HG02678 (cell line): ENCODE data around the gene JAML.

Experiments
- ATAC-seq: cut with Tn5 transposase; IDR thresholded peaks from one replicate; pipeline ENCODE4 v1.9.1; 2021; ENCODE audit warnings: mild to moderate bottlenecking, moderate library complexity; ENCODE audit not compliant: unreplicated experiment

Gene JAML

GRCh38 chr11:118169300-118170140 lies 55.3 kb downstream of the JAML start:
- ATAC-seq: no peak

- no peak for ATAC-seq
These were observed 56.1 kb downstream of the JAML start for GRCh38 chr11:118168751-118169150.

GRCh38 chr11:118168316-118168715 lies 56.5 kb downstream of the JAML start:
- no peak for ATAC-seq

GRCh38 chr11:118167906-118168305 lies 56.9 kb downstream of the JAML start:
- ATAC-seq: no peak

- ATAC-seq: no peak
These were observed 57.6 kb downstream of the JAML start for GRCh38 chr11:118167253-118167652.

- no peak for ATAC-seq
These were observed 58.2 kb downstream of the JAML start for GRCh38 chr11:118166641-118167040.

- ATAC-seq: no peak
These were observed 59.9 kb downstream of the JAML start for GRCh38 chr11:118164885-118165284.

GRCh38 chr11:118163494-118163893 lies 61.3 kb downstream of the JAML start:
- no peak for ATAC-seq

GRCh38 chr11:118162846-118163245 lies 62.0 kb downstream of the JAML start:
- ATAC-seq: no peak

GRCh38 chr11:118161786-118162185 lies 63.0 kb downstream of the JAML start:
- ATAC-seq: no peak

- no peak for ATAC-seq
These were observed 67.5 kb downstream of the JAML start for GRCh38 chr11:118157186-118157895.

GRCh38 chr11:118156531-118157185 lies 68.2 kb downstream of the JAML start:
- ATAC-seq: no peak

GRCh38 chr11:118155776-118156530 lies 68.9 kb downstream of the JAML start:
- ATAC-seq: no peak

GRCh38 chr11:118154641-118155040 lies 70.2 kb downstream of the JAML start:
- ATAC-seq: no peak

GRCh38 chr11:118153976-118154375 lies 70.8 kb downstream of the JAML start:
- ATAC-seq: no peak

GRCh38 chr11:118153516-118153915 lies 71.3 kb downstream of the JAML start:
- no peak for ATAC-seq

- ATAC-seq: no peak
These were observed 72.0 kb downstream of the JAML start, which contains the start of gene SCN4B for GRCh38 chr11:118152552-118153471. TSS of gene SCN4B (minus strand) at chr11:118152823. CDS start at chr11:118152673, 150 bp downstream.

GRCh38 chr11:118152020-118152551 lies 72.7 kb downstream of the JAML start:
- ATAC-seq: no peak

- no peak for ATAC-seq
These were observed 73.4 kb downstream of the JAML start for GRCh38 chr11:118151431-118151830.

GRCh38 chr11:118149493-118149892 lies 75.3 kb downstream of the JAML start:
- no peak for ATAC-seq
